ELR (cell line): ENCODE results near the gene IFNAR1.

Experiments used
- DNase-seq: peaks from one replicate; pipeline ENCODE4 v3.0.0-alpha.2; 2015; ENCODE audit warnings: low read depth

Gene IFNAR1

GRCh38 chr21:33324291-33325221 lies at the start of gene IFNAR1:
IFNAR1 (plus strand) TSS chr21:33324970; CDS start chr21:33325056, 86 bp downstream.
- DNase-seq, result peak; percentile 98

DNA sequence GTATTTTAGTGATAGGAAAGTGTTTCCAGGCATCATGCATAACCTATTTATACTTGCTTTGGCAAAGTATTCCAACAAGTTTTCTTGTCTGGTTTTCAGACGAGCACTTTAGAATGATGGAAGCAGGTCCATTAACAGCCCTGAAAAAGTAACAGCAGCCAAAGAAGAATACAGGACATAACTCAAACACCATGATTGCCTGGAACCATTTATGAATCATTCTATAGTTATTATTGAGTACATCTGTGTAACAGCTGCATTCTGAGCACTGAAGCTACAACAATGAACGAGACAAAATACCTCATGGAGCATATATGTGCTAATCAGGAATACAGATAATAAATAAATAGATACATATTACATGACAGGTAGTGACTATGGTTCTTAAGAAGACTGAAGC lies 46.0 kb upstream of the IFNAR1 start:
- DNase-seq, result peak; percentile 35

DNA sequence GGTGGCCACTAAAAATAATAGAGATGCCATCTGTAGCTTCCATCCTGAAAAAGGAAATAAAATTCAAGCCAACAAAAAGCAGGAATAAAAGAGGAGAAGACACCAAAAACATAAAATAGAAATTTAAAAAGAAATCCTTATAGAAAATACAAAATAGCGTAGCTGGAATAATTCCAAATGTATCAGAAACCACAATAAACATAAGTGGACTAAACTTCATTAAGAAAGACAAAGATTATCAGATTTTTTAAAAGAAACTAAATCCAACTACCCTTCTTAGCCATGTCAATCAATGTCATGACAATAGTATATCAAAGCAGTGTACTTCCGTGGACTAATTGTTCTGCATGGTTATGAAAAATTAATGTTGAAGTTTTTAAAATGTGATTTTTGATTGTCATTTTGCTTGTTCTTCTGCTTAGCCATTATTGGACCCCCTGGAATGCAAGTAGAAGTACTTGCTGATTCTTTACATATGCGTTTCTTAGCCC lies 45.4 kb upstream of the IFNAR1 start:
- DNase-seq, result no peak

DNA sequence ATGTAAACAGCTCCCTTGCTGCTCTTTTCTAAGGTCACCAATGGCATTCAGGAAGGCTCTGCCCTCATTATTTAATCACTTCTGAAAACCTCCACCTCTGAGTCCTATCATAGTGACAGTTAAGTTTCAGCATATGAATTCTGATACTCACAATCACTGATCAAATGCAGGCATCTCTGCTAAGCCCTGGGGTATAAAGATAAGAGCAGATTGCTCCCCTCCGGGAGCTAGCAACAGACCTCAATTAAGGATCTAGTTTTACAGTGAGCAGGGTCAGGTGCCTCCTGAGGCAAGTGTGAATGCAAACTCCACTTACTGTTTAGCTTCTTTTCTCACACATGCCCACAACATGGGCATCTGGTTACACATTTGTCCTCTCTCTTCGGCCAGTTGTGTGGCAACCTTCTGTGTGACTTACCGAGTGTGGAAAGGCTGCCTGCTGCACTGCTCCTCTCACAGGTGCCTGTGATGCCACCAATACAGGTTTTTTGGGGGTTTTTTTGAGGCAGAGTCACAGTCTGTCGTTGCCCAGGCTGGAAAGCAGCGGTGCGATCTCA lies 43.6 kb upstream of the IFNAR1 start:
- DNase-seq, result no peak

GRCh38 chr21:33283203-33283602 lies 41.6 kb upstream of the IFNAR1 start:
- no peak for DNase-seq

DNA sequence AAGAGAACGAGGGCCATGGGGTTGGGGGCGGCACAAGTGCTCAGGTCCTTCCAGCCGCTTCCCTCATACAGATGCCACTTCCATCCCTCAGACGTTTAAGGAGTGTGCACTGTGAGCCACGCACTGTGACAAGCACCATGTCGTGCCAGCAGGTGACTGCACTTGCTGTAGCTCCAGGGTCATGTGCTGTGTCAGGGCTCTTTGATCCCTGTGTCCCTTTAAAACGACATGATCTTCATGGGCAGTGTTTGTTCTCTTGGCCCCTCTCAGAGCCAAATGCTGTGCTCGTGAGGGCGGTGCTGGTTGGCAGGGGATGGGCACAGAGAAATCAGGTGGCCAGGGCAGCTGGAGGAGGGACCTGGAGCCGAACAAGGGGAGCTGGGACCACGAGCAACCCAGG lies 38.7 kb upstream of the IFNAR1 start:
- DNase-seq, result no peak

GRCh38 chr21:33286600-33287456 lies 37.9 kb upstream of the IFNAR1 start:
- peak; percentile 32 for DNase-seq

DNA sequence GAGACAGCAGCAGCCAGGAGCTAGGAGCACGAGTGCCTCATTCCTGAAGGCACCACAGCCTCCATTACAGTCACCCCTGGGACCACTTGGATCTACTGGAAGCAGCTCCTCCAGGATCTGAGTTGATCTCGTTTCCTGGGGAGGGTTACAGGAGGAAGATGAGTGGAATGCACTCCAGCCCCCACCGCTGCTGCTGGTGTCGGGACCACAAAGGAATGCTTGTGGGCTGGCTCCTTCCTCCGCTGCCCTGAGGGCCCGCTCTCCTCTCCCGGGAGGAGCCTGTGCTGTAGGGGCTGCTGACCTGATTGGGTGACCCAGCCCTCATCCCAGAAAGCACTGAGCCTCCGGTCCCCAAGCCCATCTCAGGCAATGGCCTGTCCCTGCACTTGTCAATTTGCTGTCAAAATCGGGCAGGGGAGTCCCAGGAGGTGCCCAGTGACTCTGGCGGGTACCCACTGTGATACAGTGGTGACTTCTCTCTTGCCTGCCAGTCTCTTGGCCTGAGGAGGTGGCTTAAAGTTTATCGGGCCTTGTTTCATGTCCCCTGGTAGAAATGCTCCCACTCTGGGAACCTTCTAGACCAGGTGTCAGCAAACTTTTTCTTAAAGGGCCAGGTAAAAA lies 35.5 kb upstream of the IFNAR1 start:
- DNase-seq, result peak; percentile 80

DNA sequence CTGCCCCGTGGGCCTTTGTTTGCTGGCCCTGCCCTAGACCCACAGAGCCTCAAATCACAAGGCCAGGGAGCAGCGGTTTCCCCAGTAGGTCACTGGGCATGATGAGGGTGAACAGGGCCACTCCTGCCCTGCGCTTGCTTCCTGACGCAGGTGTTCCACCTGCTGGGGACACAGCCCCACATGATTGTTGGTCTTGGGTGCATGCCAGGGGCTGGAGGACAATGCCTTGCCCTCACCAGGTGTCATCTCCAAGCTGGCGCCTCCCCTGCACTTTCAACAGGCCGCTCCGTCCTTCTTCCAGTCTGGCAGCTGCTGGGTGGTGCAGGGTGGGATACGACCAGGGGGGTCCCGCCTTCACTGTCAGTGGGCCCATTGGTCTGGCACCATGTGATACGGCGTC lies 34.3 kb upstream of the IFNAR1 start:
- no peak for DNase-seq

GRCh38 chr21:33291686-33292085 lies 33.1 kb upstream of the IFNAR1 start:
- DNase-seq, result no peak

- DNase-seq, result no peak
These were observed 32.0 kb upstream of the IFNAR1 start for GRCh38 chr21:33292724-33293123.

DNA sequence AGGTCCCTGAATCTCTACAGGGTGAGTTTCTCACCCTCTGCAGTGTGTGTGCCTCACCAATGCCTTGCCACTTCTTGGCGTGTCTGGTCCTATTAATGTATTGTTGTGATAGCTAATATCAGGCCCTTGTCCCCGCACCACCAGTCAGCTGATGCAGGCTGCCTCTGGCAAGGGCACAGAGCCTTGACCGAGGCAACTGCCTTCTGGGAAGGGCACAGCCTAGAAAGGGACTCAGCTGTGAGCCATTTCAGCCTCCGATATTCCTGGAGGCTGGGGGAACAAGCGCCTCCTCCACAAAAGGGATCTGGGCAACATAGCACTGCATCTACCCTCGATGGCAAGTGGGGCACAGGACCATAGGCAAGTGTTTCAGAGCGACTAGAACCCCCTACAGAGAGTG lies 31.6 kb upstream of the IFNAR1 start:
- no peak for DNase-seq

- DNase-seq, result no peak
These were observed 31.0 kb upstream of the IFNAR1 start for GRCh38 chr21:33293811-33294216.

DNA sequence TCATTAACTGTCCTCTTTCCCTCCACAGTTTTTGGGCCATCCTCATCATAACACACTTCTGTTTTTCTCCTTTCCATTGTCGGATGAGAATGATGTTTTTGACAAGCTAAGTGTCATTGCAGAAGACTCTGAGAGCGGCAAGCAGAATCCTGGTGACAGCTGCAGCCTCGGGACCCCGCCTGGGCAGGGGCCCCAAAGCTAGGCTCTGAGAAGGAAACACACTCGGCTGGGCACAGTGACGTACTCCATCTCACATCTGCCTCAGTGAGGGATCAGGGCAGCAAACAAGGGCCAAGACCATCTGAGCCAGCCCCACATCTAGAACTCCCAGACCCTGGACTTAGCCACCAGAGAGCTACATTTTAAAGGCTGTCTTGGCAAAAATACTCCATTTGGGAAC lies 28.6 kb upstream of the IFNAR1 start:
- DNase-seq, result no peak

GRCh38 chr21:33299181-33299752 lies 25.5 kb upstream of the IFNAR1 start:
- DNase-seq, result no peak

DNA sequence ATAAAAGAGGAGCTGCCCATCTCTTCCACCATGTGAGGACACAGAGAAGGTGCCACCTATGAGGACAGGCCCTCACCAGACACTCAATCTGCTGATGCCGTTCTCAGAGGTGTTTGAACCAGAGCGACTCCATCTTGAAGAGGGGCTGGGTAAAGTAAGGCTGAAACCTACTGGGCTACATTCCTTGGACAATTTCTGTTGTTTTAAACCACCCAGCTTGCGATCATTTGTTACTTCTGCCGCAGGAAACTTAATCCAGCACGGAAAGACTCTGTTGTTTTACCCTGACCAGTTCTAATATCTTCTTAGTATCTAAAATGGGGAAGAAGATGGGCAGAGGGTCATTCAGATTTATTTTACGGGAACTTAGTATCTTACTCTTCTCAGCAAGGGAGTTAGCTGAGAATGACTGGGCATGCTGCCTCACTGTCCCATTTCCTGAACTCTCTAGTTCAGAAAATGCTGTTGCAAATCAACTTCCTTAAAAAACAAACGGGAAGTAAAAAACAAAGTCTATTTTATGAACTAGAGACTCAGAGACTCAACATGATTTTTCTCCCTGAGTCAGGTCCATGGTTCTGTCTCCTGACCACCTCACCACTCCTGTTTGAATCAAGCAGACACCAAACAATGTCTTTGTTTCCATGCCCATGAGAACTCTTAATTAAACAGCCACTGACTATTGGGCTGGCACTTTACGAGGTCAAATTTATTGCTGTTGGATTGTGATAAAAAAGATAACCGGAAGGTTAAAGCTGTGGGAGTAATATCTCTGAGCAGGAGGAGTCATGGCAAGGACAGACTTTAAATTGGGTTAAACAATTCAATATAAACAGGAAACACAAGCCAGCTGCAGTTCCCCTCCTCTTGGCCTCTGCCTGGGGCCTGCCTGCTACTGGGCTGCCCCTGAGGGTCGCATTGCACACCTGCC lies 23.8 kb upstream of the IFNAR1 start:
- DNase-seq, result no peak

DNA sequence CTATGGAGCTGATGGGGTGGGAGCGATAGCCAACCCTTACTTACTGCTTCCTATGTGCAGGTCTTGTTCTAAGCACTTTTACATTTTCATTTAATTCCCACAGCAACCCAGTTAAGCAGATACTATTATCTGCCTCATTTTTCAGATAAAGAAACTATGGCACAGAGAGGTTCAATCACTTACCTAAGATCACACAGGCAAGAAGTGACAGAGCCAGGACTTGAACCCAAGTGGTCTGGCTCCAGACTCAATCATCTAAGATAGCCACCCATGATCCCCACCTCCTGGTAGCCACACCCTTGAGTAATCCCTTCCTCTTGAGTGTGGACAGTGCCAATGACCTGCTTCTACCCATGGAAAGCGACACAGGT lies 23.2 kb upstream of the IFNAR1 start:
- no peak for DNase-seq

DNA sequence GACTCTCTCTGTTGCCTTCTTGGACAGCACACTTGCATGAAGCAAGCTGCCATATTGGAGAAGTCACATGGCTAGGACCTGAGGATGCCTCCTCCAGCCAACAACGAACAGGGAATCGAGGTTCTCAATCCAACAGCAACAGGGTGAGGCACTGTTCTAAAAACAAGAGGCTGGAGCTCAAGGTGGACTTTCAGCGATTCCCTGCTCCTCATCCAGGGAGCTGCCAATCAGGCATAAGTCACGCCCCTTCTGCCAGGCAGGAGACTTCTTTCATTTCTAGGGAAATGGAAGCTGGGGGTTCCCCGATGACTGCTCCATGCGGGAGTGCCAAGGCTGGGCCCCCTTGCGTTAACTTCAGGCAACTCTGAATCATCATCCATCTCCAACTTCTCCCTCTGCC lies 22.7 kb upstream of the IFNAR1 start:
- no peak for DNase-seq

DNA sequence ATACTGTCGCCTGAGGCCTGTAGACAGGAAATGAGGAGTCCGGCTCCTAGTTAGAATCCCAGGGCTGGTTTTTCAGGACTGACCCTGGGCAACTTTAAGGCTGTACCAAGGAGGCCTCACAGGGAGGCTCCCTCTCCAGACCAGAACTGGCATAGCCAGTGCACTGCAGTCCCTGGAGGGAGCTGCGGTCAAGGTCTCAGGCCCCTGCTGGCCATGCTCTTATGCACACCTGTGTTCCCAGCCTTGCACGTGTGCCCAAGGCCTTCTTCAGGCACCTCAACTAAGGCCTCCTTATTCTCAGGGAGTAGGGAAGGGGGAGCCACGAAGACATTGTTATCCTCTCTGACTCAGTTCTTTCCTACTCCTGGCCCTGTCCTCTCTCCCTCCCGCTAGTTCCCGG lies 22.0 kb upstream of the IFNAR1 start:
- DNase-seq, result peak; percentile 16

- DNase-seq, result no peak
These were observed 19.5 kb upstream of the IFNAR1 start for GRCh38 chr21:33305344-33305671.

DNA sequence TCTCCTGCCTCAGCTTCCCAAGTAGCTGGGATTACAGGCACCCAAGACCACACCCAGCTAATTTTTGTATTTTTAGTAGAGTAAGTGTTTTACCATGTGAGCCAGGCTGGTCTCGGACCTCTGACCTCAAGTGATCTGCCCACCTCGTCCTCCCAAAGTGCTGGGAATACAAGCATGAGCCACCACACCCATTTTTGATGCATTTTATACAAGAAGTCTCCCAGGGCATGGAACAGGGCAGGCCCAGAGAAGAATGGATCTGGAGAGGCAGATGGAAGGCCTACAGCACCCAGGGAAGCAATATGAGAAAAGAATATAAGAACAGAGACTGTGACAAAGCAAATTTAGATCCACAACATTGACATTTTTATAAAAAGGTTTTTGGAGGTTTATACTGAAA lies 18.8 kb upstream of the IFNAR1 start:
- DNase-seq, result no peak
